Kidney tubule cell (primary cell): ENCODE results near the gene SLC39A13.
A peak's percentile ranks its signal among the peaks of the same experiment; 100 is the strongest.

ENCODE experiments used
- DNase-seq: peaks from one replicate; pipeline ENCODE4 v3.0.0-alpha.2; 2018; ENCODE audit warnings: low spot score

SLC39A13 gene

DNA sequence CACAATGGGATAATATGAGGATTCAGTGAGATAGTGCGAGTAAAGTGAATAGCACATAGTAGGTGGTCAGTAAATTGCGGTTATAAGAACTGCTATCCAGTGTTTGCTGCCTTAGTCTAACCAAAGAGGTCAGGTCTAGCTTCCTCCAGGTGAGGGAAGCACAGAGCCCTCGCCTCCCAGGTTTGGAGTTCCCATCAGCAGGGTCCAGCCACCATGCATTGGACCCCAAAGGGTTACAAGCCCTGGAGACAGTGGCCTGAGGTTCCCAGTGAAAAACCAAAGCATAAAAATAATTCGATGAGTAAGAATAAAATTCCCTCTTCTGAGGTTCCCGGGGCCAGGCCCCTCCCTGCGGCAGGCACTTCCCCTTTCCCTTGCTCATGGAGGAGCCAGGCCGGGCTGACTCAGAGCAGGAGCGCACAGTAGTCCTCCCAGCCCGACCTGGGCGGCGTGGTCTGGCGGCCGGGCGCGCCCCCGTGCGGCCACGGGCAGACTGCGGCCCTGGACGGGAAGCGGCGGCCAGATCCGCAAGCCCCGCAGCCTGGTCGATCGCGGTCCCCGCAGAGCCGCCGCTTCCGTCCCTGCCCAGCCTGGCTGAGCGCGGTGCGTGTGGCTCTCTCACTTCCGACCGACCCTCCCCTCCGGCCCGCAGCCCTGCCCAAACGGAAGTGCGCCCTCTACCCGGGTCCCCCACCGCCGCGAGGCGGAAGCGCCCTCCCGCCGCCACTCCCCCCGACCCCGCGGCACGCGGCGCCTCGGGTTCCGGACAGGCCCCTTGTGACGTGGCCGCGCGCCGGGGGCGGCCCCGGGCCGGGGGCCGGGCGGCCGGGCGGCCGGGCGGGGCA lies at the start of gene SLC39A13:
SLC39A13 (plus strand) TSS at position 845 of the 845 bp plus-strand sequence. CDS start 1,505 bp downstream, outside the sequence.
- peak; percentile 96 for DNase-seq

DNA sequence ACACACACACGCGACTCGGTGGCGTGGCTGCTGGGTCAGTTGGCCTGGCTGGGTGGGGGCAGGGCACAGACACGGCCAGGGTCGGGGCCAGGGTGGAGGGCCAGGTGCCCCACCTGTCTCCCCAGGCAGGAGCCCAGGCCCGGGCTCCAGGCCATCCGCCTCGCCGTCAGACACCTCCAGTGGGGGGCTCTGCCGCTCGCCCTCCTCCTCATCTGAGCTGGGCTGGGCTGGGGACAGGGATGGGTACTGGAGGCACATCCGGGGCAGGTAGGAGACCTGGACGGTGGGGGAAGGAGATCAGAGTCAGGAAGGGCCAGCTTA lies 49.7 kb upstream of the SLC39A13 start:
- DNase-seq = no peak

DNA sequence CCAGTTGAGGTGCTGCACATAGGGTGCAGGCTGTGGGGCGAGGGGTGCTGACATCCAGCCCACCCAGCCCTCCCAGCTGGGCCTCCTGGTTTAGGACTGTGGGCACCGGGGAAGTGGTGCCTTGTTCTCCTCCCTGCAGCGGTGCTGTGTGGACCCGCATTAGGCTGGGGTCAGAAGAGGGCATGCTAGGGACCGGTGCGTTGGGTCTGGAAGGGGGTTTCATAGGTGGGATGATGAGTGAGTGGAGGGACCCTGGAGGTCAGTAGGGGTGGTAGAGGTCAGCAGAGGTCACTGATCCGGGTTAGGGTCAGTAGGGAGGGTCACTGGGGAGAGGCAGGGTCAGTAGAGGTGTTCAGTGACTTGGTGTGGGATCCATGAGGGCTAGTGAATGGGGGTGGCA lies 49.2 kb upstream of the SLC39A13 start:
- DNase-seq = no peak

DNA sequence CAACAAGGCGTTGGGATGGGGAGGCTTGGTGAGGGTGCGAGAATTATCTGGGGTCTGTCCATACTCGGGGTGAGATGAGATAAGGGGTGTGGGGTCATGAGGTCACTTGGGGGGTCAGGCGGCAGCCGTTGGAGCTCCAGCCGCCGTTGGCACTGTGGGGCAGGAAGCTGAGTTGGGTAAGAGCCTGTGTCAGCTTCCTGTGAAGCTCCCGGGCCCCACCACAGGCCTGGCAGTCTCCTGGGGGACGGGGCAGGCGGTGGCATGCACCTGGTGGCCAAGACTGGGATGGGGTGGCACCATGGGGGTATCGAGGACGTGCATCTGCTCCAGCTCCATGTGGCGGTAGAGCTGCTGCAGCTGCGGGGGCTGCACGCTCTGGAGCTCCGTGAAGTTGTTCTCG lies 48.8 kb upstream of the SLC39A13 start:
- DNase-seq = no peak

DNA sequence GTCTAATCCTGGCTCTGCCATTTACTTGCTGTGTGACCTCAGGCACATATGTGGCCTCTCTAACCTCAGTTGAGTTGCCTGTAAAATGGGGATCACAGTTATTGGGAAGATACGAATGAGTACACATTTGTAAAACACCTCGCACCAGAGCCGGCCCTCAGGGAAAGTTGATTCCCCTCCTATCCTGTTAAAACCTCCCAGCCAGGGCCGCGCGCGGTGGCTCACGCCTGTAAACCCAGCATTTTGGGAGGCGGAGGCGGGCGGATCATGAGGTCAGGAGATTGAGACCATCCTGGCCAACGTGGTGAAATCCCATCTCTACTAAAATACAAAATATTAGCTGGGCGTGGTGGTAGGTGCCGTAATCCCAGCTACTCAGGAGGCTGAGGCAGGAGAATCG lies 48.0 kb upstream of the SLC39A13 start:
- no peak for DNase-seq

DNA sequence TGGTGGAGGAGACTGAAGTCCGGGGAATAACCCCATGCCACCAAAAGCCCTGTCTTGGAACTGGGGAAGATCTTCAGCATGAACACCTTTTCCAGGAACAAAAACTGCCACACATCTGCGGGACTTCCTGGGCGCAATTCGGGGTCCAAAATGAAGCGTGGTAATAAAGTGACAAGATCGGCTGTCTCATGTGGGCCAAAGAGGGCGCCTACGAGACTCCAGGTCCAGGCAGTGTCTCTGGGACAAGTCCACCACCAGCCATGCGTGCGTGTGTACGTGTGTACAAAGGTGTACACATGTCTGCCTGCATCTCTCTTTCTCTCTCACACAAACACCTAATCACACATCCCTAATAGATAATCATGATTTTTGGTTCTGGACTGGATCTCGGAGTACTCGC lies 47.0 kb upstream of the SLC39A13 start:
- DNase-seq = no peak

DNA sequence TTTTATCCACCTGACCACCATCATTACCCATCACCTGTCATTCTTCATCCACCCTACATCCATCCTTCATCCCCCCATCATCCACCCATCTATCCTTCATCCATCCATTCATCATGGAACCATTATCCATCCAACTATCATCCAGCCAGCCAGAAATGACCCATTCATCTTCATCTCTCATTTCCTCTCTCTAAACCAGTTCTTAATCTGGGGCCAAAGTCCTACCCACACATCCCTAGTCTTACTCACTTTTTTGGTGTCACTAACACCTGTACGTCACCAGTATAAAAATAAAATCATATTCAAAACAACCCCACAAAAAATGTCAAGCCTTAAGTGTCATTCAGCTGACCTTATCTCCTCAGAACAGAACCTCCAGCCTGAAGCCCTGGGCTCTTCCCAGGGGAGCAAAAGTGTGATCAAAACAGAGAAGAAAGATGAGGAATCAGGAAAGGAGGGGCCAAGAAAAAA lies 42.3 kb upstream of the SLC39A13 start:
- no peak for DNase-seq

DNA sequence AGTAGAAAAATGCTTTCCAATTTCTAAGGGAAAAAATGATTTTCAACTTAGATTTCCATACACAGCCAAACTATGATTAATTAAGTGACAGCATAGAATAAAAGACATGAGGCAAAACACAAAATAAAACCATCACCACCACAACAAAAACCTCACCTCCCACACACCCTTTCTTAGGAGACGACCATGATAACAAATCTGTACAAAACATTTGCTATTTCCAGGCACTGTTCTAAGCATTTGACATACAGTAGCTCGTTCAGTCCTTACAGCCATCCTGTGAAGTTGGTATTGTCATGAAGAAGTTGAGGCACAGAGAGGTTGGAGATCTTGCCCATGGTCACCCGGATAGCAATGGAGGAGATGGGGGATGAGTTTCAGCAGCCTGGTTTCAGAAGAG lies 38.7 kb upstream of the SLC39A13 start:
- no peak for DNase-seq

DNA sequence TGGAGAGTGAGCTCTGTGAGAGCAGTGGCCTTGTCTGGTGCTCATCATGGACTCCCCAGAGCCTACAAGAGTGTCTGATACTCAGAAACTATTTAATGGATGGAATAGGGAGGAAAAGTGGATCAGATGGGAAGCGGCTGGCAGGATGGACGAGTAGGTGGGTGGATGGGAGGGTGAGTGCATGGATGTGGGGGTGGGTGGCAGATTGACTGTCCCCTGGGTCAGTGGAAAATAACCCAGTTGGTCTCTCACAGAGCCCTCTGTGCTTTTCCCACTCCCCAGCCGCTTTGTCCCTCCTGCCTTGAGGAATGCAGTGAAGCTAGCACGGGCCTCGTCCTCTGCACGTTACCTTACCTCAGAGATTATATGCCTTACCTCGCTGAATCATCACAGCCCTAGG lies 36.0 kb upstream of the SLC39A13 start:
- no peak for DNase-seq

DNA sequence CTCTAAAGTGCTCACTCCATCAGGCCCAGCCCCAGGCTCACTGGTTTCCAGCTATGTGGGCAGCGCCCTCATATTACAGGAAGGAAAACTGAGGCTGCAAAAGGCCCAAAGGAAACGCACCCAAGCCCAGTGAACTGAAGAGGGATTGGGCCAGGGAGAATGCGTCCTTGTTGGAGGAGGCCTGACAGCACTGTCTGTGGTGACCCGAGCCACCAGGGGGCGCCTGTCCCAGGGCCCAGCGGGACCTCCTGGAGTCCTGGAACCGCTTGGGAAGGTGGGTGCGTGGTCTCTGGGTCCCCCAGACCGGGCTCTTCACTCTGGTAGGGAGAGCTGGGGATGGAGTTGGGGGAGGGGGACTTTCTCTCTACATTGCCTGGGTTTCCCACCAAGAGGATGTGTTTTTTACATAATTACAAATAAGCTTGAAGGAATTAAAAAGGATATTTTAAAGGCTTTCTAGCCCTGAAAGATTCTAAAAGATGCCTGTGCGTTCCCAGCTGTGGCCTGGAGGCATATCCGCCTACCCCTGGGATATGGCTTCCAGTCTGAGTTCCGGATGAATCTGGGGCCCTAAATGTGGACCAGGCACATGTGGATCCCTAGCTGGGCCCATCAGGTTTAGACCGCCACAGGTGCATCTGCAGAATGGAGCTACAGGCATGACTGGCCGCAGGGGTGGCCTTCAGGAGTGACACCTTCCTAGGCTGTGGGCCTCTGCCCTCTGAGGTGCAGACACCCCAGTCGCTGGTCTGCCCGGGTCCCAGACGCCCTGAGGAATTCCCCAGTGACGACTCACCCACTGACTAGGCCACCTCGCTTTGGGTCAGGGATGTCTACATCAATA lies 34.3 kb upstream of the SLC39A13 start:
- DNase-seq = peak; percentile 77

DNA sequence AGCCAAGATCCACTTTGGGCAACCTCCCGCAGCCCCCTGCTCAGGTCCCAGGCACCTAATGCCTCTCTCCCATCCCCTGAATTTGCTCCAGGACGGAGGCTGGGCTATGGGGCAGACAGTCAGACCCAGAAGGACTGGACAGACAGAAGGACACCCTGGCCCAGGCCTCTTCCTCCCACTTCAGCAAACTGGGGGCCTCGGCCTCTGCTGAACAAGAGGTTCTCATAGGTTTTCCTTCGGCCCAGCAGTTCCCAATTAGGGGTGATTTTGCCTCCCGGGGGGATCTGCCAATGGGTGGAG lies 33.7 kb upstream of the SLC39A13 start:
- no peak for DNase-seq

DNA sequence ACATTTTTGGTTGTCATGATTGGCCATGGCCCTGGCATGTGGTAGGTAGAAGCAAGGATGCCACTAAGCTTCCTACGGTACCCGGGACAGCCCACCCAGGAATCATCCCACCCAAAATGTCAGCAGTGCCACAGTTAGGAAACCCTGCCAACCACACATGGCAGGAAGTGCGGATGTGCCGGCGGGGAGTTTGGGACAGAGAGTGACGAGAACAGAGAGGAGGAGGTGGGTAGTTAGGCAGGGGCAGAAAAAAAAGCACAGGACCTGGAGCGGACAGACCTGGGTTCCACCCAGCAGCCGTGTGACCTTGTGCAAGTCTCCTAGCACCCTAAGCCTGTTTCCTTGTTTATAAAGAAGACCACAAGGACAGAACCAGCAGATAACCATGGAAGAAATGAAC lies 33.4 kb upstream of the SLC39A13 start:
- no peak for DNase-seq

DNA sequence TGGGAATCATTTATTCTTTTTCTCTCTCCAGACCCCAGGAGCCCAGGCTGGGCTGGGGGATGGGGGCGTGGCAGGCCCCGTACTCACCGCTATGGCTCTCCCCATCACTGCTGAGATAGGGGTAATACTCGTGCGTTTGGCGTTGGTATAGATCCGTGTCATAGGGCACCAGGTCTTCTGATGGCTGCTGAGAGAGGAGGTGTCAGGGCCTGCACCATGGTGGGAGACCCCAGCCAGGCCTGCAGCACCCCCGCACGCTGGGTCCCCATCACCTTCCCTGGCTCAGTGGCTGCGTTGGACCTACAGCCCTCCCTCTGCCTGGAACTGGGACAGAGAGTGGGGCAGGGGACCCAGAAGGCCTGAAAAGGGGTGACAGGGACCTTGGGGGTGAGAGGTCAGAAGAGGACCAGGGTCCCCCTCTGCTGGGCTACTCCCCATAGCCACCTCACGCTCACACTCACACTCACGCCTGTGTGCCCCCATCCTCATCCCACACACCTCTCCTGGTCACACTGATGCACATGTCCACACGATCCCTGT lies 32.8 kb upstream of the SLC39A13 start:
- no peak for DNase-seq

DNA sequence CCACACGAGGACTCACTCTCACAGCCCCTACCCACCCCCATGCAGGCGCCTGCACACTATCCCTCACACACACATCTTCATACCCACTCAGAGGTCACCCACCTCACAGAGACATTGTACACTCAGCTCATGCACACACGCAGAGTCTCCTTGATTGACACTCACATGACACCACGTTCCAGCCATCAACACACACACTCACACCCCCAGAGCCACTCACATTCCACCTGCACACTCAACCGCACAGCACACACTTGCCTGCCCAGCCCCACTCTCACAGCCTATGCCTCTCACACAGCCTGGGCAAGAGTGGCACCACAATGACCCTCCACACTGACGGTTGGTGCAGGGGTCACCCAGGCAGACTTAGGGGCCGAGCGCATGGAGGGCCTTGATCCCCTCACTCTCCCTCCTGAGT lies 32.3 kb upstream of the SLC39A13 start:
- DNase-seq = peak; percentile 63

DNA sequence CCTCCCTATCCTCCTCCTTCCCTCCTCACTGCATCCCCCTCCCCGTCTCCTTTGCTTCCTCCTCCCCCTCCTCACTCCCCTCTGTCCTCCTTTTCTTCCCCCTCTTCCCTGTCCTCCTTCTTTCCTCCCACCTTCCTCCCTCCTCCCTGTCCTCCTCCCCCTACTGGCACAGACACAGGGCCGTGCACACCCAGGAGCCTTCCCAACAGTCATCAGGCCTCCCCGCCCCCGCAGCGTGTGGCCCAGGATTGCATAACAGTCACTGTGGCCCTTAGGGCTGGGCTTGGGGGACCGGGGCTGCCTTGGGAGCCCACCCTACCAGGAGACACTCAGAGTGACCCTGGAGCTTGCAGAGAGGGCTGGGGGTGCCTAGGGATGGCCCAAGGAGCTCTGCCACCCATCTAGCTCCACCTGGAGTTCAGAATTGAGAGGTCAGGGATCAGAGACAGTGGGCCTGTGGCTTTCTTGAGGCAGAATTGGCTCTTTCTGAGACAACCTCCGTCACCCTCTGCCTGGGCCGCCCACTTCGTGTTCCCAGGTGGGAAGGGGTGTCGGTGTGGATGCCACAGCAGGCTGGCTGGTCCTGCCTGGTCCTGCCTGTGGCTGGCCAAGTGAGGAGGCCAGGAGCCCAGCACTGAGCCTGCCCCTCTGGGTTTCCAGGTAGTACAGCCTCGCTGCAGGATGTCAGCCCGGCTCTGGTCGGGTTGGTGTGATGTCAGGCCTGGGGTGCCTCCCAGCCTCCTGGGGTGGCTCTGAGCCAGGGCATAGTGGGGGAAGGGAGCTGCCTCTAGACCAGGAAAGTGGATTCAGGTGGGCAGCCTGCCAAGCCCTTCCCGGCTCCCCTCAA lies 31.6 kb upstream of the SLC39A13 start:
- DNase-seq = no peak

DNA sequence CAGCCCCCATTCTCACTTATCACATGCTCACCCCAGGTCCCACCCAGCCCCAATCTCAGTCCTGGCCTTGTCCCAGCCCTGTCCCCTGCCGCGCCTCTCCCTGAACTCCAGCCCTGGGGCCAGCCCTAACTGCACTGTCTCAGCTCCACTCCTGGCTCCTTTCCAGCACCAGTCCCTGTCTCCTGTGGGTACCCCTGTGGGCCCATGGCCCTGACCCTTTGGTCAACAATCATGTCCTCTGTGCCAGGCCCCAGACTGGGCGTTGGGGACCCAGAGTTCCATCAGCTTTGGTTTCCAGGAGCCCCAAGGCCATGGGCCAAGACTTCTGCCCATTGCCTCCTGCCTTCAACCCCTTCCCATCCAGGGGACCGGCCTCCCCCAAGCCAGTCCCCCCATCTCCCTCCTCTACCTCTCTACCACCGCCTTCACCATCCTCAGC lies 30.8 kb upstream of the SLC39A13 start:
- DNase-seq = no peak

DNA sequence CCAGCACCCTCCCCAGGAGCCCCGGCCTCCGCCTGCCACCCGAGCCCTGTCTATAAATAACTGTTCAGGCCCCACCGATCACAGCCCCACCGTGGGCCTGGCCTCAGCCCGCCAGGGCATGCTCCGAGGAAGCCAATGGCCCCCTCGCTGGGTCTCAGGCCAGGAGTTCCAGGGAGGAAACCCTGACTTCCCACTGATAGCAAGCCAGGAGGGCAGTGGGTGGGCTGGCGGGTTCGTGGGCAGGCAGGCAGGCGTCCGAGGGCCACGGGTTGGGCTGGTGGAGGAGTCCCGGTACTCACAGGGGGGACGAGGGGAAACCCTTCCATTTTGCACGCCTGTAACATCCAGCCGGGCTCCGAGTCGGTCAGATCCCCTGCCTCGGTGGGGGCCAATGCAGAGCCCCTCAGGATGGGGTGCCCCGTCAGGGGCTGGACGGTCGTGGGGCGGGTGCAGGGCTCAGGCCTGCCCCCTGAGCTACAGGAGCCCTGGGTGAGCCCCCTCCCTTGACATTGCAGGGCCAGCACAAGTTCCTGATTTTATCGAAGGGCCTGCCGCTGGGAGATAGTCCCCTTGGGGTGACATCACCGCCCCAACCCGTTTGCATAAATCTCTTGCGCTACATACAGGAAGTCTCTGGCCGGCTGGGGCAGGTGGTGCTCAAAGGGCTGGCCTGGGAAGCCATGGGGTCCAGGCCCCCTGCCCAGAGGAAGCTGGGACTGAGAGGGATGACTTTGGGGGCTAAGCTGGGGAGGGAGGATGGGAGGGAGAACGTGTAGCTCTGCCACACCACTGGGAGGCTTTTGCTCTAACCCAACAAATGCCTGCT lies 30.2 kb upstream of the SLC39A13 start, which contains the start of gene SPI1:
SPI1 (minus strand) TSS at position 538 of the 826 bp plus-strand sequence; CDS start at position 344, 194 bp downstream.
- no peak for DNase-seq

DNA sequence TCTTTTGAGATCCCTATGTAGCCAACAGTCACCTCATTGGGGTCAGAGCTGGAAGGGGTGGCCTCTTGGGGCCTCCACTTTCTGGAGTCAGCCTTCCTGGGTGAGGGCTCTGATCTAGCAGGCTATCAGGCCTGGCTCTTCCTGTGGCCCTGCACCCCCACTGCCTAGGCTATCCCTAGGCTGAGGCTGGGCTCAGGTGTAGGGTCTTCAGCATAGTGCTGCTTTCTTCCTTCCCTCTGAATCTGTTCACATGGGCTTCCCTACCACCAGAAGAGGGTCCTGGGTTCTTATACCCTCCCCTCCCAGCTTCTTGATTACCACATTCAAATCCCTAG lies 29.6 kb upstream of the SLC39A13 start:
- DNase-seq = no peak

DNA sequence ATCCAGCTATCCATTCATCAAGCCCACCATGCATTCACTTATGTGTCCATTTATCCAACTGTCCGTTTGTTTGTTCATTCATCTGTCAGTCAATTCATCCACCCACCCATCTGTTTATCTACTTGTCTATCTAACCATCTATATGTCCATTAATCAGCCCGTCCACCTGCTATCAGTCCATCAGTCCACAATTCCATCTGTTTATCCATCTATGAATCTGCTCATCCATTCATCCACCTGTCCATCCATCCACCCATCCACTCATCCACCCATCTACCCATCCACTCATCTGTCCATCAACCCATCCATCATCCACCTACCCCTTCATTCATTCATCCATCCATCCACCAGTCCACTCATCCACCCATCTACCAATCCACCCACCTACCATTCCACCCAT lies 29.1 kb upstream of the SLC39A13 start:
- no peak for DNase-seq

DNA sequence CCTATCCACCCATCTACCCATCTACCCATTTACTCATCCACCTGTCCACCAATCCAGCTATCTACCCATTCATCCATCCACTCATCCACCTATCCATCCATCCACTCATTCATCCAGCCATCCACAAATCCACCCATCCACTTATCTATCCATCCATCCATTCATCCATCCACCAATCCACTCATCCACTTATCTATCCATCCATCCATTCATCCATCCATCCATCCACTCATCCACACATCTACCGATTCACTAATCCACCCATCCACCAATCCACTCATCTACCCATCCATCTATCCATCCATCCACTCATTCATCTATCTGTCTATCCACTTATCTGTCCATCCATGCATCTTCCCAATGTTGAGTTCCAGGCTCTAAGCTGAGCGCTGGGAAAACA lies 28.3 kb upstream of the SLC39A13 start:
- no peak for DNase-seq

DNA sequence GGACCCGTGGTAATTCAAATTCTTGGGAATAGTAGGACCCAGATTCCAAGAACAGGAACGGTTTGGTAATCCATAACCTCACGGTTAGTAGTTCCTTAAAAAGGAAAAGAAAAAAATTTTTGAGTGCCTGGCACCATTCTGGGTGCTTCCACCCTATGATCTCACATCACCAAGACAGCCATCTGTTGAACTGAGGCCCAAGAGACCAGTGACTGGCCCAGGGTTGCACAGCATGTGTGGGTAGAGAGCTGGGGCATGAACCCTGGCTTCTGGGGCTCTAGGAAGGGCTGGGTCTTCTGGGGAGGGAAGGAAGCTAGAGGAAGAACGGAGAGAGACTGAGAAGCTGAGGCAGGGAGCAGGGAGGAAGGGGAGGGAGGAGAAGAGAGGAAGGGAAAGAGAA lies 25.3 kb upstream of the SLC39A13 start:
- no peak for DNase-seq
